Uterus (tissue), 2 donors: ENCODE data around the gene TPO.

Experiments used
- POLR2A ChIP-seq, 2 donors: fragments of 450-650 bp; IDR thresholded peaks; one replicate each; pipeline ENCODE4 v1.6.1; 2016; ENCODE audit warnings: antibody characterized with exemption in 2 of 2, mild to moderate bottlenecking in 1 of 2, moderate library complexity in 1 of 2
- TF ChIP-seq, protein P1 (sequence below), 4 experiments: fragments of 200-600 bp in 2 of 4; fragments of 450-650 bp in 2 of 4; sonication (generic) in 2 of 4; IDR thresholded peaks; one replicate each; pipeline ENCODE4 v1.5.1; 2016 to 2019; ENCODE audit warnings: antibody characterized with exemption in 4 of 4, mild to moderate bottlenecking in 2 of 4, moderate library complexity in 1 of 4

DNA sequence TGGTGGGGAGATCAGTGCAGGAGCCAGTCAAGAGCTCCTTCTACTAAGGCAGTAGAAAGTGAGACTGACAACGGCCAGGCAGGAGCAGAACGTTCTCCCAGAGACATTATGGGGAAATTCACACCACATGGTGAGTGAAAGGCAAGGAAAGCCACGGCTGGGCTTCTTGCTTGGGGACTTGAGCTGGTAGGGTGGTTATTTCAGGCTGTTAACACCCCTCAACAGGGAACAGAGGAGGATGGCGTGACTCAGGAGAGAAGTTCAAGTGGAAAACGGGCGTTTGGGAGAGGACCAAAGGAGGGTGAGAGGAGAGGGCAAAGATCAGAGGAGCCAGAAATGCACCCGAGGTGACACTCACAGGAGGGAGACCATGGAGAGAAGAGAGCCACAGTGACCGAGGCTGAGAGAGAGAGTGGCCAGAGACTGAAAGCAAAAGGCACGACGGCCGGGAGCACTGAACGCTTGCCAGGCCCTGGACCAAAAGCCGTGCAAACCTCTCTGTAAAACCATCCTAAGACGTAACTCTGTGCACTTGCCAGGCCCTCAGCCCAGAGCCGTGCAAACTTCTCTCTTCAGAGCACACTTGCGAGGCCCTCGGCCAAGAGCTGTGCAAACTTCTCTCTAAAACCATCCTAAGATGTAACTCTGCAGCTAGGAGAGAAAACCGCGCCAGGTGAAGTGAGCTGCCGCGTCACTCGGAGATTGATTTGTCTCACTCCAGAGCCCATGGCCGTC is 7.7 kb downstream of the TPO start:
- TF ChIP-seq, protein P1, sequence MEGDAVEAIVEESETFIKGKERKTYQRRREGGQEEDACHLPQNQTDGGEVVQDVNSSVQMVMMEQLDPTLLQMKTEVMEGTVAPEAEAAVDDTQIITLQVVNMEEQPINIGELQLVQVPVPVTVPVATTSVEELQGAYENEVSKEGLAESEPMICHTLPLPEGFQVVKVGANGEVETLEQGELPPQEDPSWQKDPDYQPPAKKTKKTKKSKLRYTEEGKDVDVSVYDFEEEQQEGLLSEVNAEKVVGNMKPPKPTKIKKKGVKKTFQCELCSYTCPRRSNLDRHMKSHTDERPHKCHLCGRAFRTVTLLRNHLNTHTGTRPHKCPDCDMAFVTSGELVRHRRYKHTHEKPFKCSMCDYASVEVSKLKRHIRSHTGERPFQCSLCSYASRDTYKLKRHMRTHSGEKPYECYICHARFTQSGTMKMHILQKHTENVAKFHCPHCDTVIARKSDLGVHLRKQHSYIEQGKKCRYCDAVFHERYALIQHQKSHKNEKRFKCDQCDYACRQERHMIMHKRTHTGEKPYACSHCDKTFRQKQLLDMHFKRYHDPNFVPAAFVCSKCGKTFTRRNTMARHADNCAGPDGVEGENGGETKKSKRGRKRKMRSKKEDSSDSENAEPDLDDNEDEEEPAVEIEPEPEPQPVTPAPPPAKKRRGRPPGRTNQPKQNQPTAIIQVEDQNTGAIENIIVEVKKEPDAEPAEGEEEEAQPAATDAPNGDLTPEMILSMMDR (IDR thresholded peaks at IDR 0.05): no peak
- TF ChIP-seq POLR2A (IDR thresholded peaks at IDR 0.05): no peak
